ENCODE measurements around the gene SV2C.
"Not testable (repeated sequence)": the region's sequence is repeated elsewhere in the genome, so short reads cannot be mapped to it uniquely, and the experiment has no call there.

The SV2C gene

GRCh38 chr5:76332611-76333205, 249.5 kb downstream of the SV2C start:
- Histone ChIP-seq H4K20me1 (ENCODE audit: low read depth, low read length) (no peaks in the 10 kb centered on the region), H3K79me2 (ENCODE audit: insufficient read depth, low read length) (no peaks in the 10 kb centered on the region), H3K4me2 (ENCODE audit: low read depth, low read length, poor library complexity, severe bottlenecking) (no peak overlapping the region), H3K27me3 (ENCODE audit: low read length) (no peaks in the 10 kb centered on the region), H3K27ac (ENCODE audit: low read depth, low read length) (no peak overlapping the region), H3K9me2 (replicated peaks; ENCODE audit: insufficient read depth, low read length) (no peaks in the 10 kb centered on the region), H3F3A (ENCODE audit: insufficient read depth) (no peaks in the 10 kb centered on the region), H3K9ac (ENCODE audit: low read length) (no peak overlapping the region), H3K9me3 (ENCODE audit: insufficient read depth, low read length) (no peaks in the 10 kb centered on the region), H2AFZ (ENCODE audit: low read depth, low read length, severe bottlenecking) (no peak overlapping the region), H3K36me3 (ENCODE audit: low read length) (no peaks in the 10 kb centered on the region), H3K4me3 (ENCODE audit: insufficient read depth, low read length, poor library complexity, severe bottlenecking) (no peak overlapping the region)
- TF ChIP-seq EZH2phosphoT487 (conservative IDR thresholded peaks at IDR 0.05; ENCODE audit: low read length) = no peak
- TF ChIP-seq, protein P1, sequence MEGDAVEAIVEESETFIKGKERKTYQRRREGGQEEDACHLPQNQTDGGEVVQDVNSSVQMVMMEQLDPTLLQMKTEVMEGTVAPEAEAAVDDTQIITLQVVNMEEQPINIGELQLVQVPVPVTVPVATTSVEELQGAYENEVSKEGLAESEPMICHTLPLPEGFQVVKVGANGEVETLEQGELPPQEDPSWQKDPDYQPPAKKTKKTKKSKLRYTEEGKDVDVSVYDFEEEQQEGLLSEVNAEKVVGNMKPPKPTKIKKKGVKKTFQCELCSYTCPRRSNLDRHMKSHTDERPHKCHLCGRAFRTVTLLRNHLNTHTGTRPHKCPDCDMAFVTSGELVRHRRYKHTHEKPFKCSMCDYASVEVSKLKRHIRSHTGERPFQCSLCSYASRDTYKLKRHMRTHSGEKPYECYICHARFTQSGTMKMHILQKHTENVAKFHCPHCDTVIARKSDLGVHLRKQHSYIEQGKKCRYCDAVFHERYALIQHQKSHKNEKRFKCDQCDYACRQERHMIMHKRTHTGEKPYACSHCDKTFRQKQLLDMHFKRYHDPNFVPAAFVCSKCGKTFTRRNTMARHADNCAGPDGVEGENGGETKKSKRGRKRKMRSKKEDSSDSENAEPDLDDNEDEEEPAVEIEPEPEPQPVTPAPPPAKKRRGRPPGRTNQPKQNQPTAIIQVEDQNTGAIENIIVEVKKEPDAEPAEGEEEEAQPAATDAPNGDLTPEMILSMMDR (IDR thresholded peaks at IDR 0.05; ENCODE audit: insufficient read depth, low read length, poor library complexity, severe bottlenecking) = no peak

GRCh38 chr5:76333571-76333970, 250.4 kb downstream of the SV2C start:
- Histone ChIP-seq H3K79me2 (ENCODE audit: insufficient read depth, low read length) (no peaks in the 10 kb centered on the region), H3K27me3 (ENCODE audit: low read length) (no peaks in the 10 kb centered on the region), H3K36me3 (ENCODE audit: low read length) (no peaks in the 10 kb centered on the region), H3F3A (ENCODE audit: insufficient read depth) (no peaks in the 10 kb centered on the region), H3K27ac (ENCODE audit: low read depth, low read length) (no peak overlapping the region), H4K20me1 (ENCODE audit: low read depth, low read length) (no peaks in the 10 kb centered on the region), H3K9me3 (ENCODE audit: insufficient read depth, low read length) (no peaks in the 10 kb centered on the region), H3K9ac (ENCODE audit: low read length) (no peak overlapping the region), H2AFZ (ENCODE audit: low read depth, low read length, severe bottlenecking) (no peak overlapping the region), H3K4me3 (ENCODE audit: insufficient read depth, low read length, poor library complexity, severe bottlenecking) (no peak overlapping the region), H3K9me2 (replicated peaks; ENCODE audit: insufficient read depth, low read length) (no peaks in the 10 kb centered on the region), H3K4me2 (ENCODE audit: low read depth, low read length, poor library complexity, severe bottlenecking) (no peak overlapping the region)
- no peak for TF ChIP-seq EZH2phosphoT487 (conservative IDR thresholded peaks at IDR 0.05; ENCODE audit: low read length)
- TF ChIP-seq, protein P1 (IDR thresholded peaks at IDR 0.05; ENCODE audit: insufficient read depth, low read length, poor library complexity, severe bottlenecking) = no peak

GRCh38 chr5:76334574-76334973, 251.4 kb downstream of the SV2C start:
- Histone ChIP-seq H3K4me2 (ENCODE audit: low read depth, low read length, poor library complexity, severe bottlenecking) (no peak overlapping the region), H3K79me2 (ENCODE audit: insufficient read depth, low read length) (no peaks in the 10 kb centered on the region), H3K9me3 (ENCODE audit: insufficient read depth, low read length) (no peaks in the 10 kb centered on the region), H3K9ac (ENCODE audit: low read length) (no peak overlapping the region), H3K4me3 (ENCODE audit: insufficient read depth, low read length, poor library complexity, severe bottlenecking) (no peak overlapping the region), H3F3A (ENCODE audit: insufficient read depth) (no peaks in the 10 kb centered on the region), H2AFZ (ENCODE audit: low read depth, low read length, severe bottlenecking) (no peak overlapping the region), H4K20me1 (ENCODE audit: low read depth, low read length) (no peaks in the 10 kb centered on the region), H3K9me2 (replicated peaks; ENCODE audit: insufficient read depth, low read length) (no peaks in the 10 kb centered on the region), H3K27ac (ENCODE audit: low read depth, low read length) (no peak overlapping the region), H3K27me3 (ENCODE audit: low read length) (no peaks in the 10 kb centered on the region), H3K36me3 (ENCODE audit: low read length) (no peaks in the 10 kb centered on the region)
- TF ChIP-seq, protein P1 (IDR thresholded peaks at IDR 0.05; ENCODE audit: insufficient read depth, low read length, poor library complexity, severe bottlenecking) = no peak
- no peak for TF ChIP-seq EZH2phosphoT487 (conservative IDR thresholded peaks at IDR 0.05; ENCODE audit: low read length)

GRCh38 chr5:76335451-76335850, 252.3 kb downstream of the SV2C start:
- H3K9me2 ChIP-seq (replicated peaks; ENCODE audit: insufficient read depth, low read length) = not testable (repeated sequence)

DNA sequence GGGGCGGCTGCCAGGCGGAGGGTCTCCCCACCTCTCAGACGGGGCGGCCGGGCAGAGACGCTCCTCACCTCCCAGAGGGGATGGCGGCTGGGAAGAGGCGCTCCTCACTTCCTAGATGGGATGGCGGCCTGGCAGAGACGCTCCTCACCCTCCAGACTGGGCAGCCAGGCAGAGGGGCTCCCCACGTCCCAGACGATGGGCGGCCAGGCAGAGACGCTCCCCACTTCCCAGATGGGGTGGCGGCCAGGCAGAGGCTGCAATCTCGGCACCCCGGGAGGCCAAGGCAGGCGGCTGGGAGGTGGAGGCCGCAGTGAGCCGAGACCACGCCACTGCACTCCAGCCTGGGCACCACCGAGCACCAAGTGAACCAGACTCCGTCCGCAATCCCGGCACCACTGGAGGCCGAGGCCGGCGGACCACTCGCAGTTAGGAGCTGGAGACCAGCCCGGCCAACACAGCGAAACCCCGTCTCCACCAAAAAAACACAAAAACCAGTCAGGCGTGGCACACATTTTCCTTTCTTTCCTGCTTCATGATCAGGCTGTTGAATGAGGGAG, 253.1 kb downstream of the SV2C start:
- H3K79me2 ChIP-seq (ENCODE audit: insufficient read depth, low read length); H3K27me3 ChIP-seq (ENCODE audit: low read length); H3K4me3 ChIP-seq (ENCODE audit: insufficient read depth, low read length, poor library complexity, severe bottlenecking); H2AFZ ChIP-seq (ENCODE audit: low read depth, low read length, severe bottlenecking); H3F3A ChIP-seq (ENCODE audit: insufficient read depth); H3K4me2 ChIP-seq (ENCODE audit: low read depth, low read length, poor library complexity, severe bottlenecking); H3K9ac ChIP-seq (ENCODE audit: low read length); H3K27ac ChIP-seq (ENCODE audit: low read depth, low read length); H3K36me3 ChIP-seq (ENCODE audit: low read length); H3K9me2 ChIP-seq (replicated peaks; ENCODE audit: insufficient read depth, low read length); H3K9me3 ChIP-seq (ENCODE audit: insufficient read depth, low read length); H4K20me1 ChIP-seq (ENCODE audit: low read depth, low read length): not testable (repeated sequence)

More at GRCh38 chr5:76335451-76335850, 252.3 kb downstream of the SV2C start:
- not testable (repeated sequence) for H2AFZ ChIP-seq (ENCODE audit: low read depth, low read length, severe bottlenecking); H3K27me3 ChIP-seq (ENCODE audit: low read length); H3K9ac ChIP-seq (ENCODE audit: low read length); H3K27ac ChIP-seq (ENCODE audit: low read depth, low read length); H3F3A ChIP-seq (ENCODE audit: insufficient read depth); H3K79me2 ChIP-seq (ENCODE audit: insufficient read depth, low read length); H4K20me1 ChIP-seq (ENCODE audit: low read depth, low read length); H3K36me3 ChIP-seq (ENCODE audit: low read length); H3K4me2 ChIP-seq (ENCODE audit: low read depth, low read length, poor library complexity, severe bottlenecking); H3K4me3 ChIP-seq (ENCODE audit: insufficient read depth, low read length, poor library complexity, severe bottlenecking); H3K9me3 ChIP-seq (ENCODE audit: insufficient read depth, low read length)

All from SU-DHL-6 (cell line).